CD4-positive, alpha-beta T cell treated with Interleukin-4 for 1 hour (primary cell): Measurements from ENCODE around the gene ITPR2.

Experiments
- DNase-seq, 2 donors: peaks; one replicate each; pipeline ENCODE4 v3.0.0-alpha.2; 2020 to 2022

The ITPR2 gene

GRCh38 chr12:26373606-26374495 lies 459.1 kb downstream of the ITPR2 start:
- no peak for DNase-seq

- no peak for DNase-seq
These were observed 460.1 kb downstream of the ITPR2 start for GRCh38 chr12:26372866-26373265.

- DNase-seq = no peak
These were observed 462.9 kb downstream of the ITPR2 start for GRCh38 chr12:26370098-26370497.

GRCh38 chr12:26369588-26369987 lies 463.4 kb downstream of the ITPR2 start:
- DNase-seq = no peak

GRCh38 chr12:26367991-26368730 lies 464.8 kb downstream of the ITPR2 start:
- DNase-seq = no peak

GRCh38 chr12:26361964-26362363 lies 471.0 kb downstream of the ITPR2 start:
- no peak for DNase-seq

GRCh38 chr12:26360062-26360461 lies 472.9 kb downstream of the ITPR2 start:
- DNase-seq = no peak

- DNase-seq = no peak
These were observed 473.4 kb downstream of the ITPR2 start for GRCh38 chr12:26359576-26359975.

GRCh38 chr12:26358651-26359050 lies 474.3 kb downstream of the ITPR2 start:
- no peak for DNase-seq

- no peak for DNase-seq
These were observed 485.7 kb downstream of the ITPR2 start for GRCh38 chr12:26347300-26347699.

GRCh38 chr12:26346736-26347135 lies 486.3 kb downstream of the ITPR2 start:
- no peak for DNase-seq

GRCh38 chr12:26345471-26346003 lies 487.5 kb downstream of the ITPR2 start:
- DNase-seq = no peak

GRCh38 chr12:26341491-26341890 lies 491.5 kb downstream of the ITPR2 start:
- DNase-seq = no peak

- peak; percentile 5 to 26 for DNase-seq
These were observed 492.3 kb downstream of the ITPR2 start for GRCh38 chr12:26340649-26341048.

- DNase-seq = no peak
These were observed 493.0 kb downstream of the ITPR2 start for GRCh38 chr12:26339976-26340375.

- DNase-seq = no peak
These were observed 494.1 kb downstream of the ITPR2 start for GRCh38 chr12:26338586-26339572.

GRCh38 chr12:26335651-26336050 lies 497.3 kb downstream of the ITPR2 start:
- no peak for DNase-seq

GRCh38 chr12:26334621-26335124 lies 498.3 kb downstream of the ITPR2 start:
- no peak for DNase-seq

- DNase-seq = no peak
These were observed 501.0 kb downstream of the ITPR2 start for GRCh38 chr12:26331960-26332359.

GRCh38 chr12:26331136-26331535 lies 501.9 kb downstream of the ITPR2 start:
- DNase-seq = no peak

GRCh38 chr12:26327975-26328644 lies 504.9 kb downstream of the ITPR2 start:
- DNase-seq = no peak

- DNase-seq = no peak
These were observed 509.3 kb downstream of the ITPR2 start for GRCh38 chr12:26323673-26324072.
